GM21825 (cell line): ENCODE data around the gene KCNAB2.
"Not testable (repeated sequence)": the region's sequence is repeated elsewhere in the genome, so short reads cannot be mapped to it uniquely, and the experiment has no call there.

ENCODE experiments used
- ATAC-seq: cut with Tn5 transposase; IDR thresholded peaks from one replicate; pipeline ENCODE4 v1.9.1; 2021; ENCODE audit warnings: mild to moderate bottlenecking, moderate library complexity; ENCODE audit not compliant: unreplicated experiment

Gene KCNAB2

GRCh38 chr1:6009120-6010040, 36.3 kb upstream of the KCNAB2 start:
- no peak for ATAC-seq

GRCh38 chr1:6010554-6010953, 35.1 kb upstream of the KCNAB2 start:
- ATAC-seq: no peak

- no peak for ATAC-seq
Measured at GRCh38 chr1:6011161-6011945, 34.3 kb upstream of the KCNAB2 start.

- no peak for ATAC-seq
Measured at GRCh38 chr1:6011946-6012258, 33.8 kb upstream of the KCNAB2 start.

- no peak for ATAC-seq
Measured at GRCh38 chr1:6012529-6013318, 33.0 kb upstream of the KCNAB2 start.

GRCh38 chr1:6013491-6013890, 32.2 kb upstream of the KCNAB2 start:
- ATAC-seq: no peak

GRCh38 chr1:6014130-6014999, 31.3 kb upstream of the KCNAB2 start:
- no peak for ATAC-seq

GRCh38 chr1:6016191-6016865, 29.4 kb upstream of the KCNAB2 start:
- ATAC-seq: no peak

- ATAC-seq: not testable (repeated sequence)
Measured at GRCh38 chr1:6017654-6018053, 28.0 kb upstream of the KCNAB2 start.

- no peak for ATAC-seq
Measured at GRCh38 chr1:6019166-6019845, 26.4 kb upstream of the KCNAB2 start.

- ATAC-seq: no peak
Measured at GRCh38 chr1:6022193-6022592, 23.5 kb upstream of the KCNAB2 start.

- ATAC-seq: no peak
Measured at GRCh38 chr1:6023346-6023745, 22.3 kb upstream of the KCNAB2 start.

- no peak for ATAC-seq
Measured at GRCh38 chr1:6024376-6024775, 21.3 kb upstream of the KCNAB2 start.

- no peak for ATAC-seq
Measured at GRCh38 chr1:6025269-6026094, 20.2 kb upstream of the KCNAB2 start.

- peak; percentile 73 for ATAC-seq
Measured at GRCh38 chr1:6026095-6026809, 19.4 kb upstream of the KCNAB2 start.

- no peak for ATAC-seq
Measured at GRCh38 chr1:6027591-6027990, 18.1 kb upstream of the KCNAB2 start.

- ATAC-seq: no peak
Measured at GRCh38 chr1:6028042-6028850, 17.4 kb upstream of the KCNAB2 start.
